GM21360 (cell line): ENCODE data around the gene ASTN2.
"Not testable (repeated sequence)": the region's sequence is repeated elsewhere in the genome, so short reads cannot be mapped to it uniquely, and the experiment has no call there.

ENCODE experiments used
- ATAC-seq: cut with Tn5 transposase; IDR thresholded peaks from one replicate; pipeline ENCODE4 v1.9.1; 2021; ENCODE audit warnings: mild to moderate bottlenecking, moderate library complexity; ENCODE audit not compliant: unreplicated experiment

The ASTN2 gene

DNA sequence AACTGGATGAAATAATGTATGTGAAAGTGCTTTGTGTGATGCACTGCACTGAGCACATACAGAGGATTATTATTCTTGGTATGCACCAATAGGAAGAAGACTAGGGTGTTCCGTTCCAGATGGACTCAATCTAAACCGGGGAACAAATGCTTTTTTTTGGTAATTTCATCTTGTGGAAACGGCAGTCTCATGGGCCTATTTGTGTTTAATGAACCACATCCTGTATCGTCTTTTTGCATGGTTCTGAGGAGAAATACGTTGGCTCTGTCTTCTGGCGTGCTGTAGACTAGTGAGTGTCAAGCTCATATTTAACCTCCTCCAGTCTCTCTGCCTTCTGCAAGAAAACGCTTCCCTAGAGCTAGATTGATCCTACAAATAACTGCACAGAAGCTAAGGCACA, 697.7 kb downstream of the ASTN2 start:
- ATAC-seq = no peak

DNA sequence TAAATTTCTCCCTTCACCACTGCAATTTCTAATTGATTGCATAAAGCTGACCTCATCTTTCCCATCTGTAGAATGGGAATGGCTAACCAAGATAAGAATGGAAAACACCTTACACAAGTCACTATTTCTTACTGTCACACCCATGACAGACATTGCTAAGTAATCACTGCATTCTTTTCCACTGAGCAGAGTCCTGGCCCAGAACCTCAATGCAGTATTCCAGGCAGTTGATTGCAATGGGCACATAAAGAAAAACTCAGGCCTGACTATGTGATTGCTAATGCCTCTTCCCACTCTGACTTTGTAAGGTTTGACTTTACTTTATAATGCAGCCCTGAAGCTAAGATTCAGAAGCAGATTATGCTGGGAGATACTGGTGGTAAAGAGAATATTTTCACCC, 698.4 kb downstream of the ASTN2 start:
- no peak for ATAC-seq

DNA sequence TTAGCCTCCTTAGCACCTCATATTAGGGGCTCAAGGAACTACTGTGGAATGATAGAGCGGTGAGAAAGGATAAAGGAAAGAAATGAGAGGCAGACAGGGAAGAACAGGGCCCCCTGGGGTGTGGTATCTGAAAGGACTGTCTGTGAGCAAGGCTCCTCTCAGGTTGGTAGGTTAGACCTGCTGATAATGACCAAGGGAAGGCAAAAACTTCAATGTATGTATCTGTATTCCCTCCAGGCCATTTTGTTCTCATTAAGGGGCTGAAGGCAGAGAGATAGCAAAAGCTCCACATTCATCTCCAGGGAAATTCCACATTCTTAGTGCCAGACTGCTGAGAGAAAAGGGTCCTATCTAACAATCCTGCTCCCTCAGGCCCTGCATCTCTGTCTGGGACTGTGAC, 699.1 kb downstream of the ASTN2 start:
- no peak for ATAC-seq

DNA sequence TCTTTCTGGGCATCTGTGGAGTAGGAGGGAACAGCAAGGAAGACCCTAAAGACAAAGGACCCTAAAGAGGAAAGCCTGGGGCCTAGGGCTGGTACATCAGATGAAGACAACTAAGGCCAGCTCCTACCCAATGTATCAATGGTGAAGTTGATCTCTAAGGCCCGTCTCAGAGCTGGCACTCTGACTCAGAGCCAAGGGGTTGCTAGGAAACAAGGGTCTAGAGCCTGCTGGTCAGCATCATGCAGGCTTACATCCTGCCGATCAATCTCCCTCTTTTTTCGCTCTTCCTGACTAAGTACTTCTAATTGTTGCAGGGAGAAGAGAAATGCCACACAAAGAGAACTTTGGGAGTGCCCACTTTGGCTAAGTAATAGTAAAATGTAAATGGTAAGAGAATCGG, 701.6 kb downstream of the ASTN2 start:
- no peak for ATAC-seq

DNA sequence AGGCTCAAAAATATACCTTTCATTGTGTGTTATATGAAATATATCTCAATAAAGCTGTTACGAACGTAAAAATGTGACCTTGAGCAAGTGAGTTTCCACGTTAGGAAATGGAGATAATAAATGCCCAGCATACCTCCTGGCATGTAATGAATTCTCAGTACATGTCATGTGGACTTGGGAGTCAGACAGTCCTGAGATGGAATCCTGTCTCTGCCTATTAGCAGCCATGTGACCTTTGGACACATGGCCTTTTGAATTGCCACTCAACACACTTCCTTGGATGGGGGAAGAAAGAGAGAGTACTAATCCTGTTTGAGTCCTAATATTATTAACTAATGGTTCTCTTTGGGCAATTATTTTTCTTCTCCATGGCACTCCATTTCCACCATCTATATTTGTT, 702.1 kb downstream of the ASTN2 start:
- no peak for ATAC-seq

DNA sequence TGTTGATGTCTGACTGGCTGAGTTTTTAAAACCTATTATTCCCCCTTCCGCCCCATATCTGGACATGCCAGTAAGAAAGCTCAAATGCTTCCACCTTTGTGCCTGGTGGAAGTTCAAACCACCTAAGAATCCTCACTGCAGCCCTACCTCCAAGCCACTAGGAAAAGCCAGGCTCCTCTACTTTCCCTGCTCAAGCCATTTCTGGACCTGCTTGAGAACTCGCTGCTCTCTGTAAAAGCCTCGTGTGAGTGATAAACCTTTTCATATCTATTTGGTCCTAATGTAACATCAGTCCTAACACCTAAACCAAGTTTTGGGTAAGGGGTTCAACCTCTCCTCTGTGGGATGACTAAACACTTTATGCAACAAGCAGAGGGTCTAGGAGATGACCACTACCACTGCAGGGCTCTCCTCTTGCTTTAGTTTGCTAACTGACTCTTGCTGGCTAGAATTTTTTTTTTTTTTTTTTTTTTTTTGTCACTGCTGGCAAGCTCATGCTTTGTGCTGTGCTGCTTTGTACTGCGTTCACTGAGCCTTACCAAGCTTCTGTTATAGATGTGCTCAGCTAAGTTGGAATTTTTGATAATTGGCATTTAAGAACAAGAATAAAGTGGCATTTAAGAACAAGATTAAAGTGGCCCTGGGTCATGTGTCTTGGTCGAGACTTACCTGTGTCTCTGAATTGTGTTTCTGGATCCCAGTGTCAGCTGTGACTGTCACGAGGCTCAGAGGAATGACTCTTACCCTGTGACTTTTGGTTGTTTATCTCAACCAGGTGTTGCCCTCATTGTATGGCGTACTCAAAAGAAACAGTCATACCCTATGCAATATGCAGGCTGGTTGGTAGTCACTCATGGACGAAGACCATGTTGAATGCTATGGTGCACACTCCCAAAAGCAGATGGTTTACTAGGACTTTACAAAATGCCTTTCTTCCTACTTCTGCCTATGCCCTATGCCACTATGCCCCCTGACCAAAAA, 708.3 kb downstream of the ASTN2 start:
- ATAC-seq = no peak

DNA sequence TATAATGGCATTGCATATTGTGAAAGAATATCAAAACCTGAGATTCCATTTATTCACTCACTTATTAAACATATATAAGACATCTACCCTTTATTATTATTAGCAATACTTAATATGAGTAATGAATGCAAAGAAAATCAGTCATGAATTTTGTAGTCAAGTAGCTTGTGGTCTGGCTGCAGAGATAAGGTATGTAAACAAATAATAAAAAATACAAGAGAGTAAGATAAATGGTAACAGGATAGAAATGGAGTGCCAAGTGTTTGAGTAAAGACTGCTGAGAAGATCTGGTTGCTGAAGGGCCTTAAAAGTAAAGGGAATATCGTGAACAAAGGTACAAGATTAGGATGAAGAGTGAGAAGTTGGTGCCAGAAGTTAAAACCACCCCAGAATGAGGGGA, 709.3 kb downstream of the ASTN2 start:
- ATAC-seq = no peak

DNA sequence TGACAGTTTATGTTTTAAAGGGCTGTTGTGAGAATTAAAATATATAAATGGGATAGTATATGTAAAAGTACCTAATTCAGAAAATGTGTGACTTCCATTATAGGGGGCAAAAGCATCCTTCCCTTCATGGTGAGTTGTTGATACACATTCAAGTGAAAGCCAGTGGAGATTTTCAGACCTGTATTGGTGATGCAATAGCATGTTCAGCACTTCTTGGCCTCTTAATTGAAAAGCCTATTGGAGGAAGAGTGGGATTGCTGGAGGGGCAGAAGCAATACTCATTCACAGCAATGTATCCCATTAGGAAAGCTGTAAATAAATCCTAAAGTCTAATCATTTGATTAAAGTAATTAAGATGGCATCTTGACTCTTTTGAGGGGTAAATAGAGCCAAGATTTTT, 710.4 kb downstream of the ASTN2 start:
- no peak for ATAC-seq

DNA sequence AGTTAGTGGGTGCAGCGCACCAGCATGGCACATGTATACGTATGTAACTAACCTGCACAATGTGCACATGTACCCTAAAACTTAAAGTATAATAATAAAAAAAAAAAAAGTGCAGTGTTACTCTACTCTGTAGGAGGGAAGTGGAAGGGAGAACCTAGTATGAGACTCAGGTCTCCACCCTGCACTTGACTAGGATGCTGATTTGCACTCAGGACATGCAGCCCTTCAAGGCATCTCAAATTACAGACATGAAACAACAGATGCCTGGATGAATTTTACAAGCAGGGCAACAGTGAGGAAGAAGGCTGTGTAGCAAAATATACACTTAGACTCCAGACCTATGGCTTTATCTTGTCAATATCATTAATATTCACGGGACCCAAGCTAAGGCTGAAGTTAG, 711.2 kb downstream of the ASTN2 start:
- no peak for ATAC-seq

DNA sequence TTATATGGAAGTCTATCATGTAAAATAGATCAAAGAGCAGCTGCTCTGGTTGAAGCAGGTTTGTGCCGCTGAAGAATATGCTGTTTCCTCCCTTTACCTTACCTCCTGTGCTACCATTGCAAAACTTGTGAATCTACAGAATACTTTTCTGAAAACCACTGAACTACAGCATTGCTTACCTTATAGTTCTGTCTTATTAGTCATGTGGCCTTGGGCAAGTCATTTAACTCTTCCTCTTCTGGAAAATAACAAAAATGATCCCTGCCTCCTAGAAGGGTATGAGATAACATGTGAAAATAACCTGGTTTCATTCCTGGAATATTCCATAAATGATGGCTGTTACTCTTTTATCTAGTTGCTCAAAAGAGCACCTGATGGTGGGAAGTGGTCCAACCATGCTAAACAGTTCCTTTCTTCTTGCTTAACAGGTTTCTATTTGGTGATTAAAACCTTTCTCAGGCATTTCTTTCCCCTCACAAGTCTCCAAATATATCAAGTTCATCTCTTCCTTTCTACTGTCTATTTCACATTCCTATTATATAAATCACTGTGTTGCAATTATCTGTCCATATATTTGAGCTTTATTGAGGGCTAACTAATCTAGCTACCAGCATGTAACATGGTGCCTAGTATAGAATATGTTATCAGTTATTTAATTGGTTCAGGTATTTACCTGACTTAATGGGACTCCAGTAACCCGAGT, 712.8 kb downstream of the ASTN2 start:
- ATAC-seq = no peak

DNA sequence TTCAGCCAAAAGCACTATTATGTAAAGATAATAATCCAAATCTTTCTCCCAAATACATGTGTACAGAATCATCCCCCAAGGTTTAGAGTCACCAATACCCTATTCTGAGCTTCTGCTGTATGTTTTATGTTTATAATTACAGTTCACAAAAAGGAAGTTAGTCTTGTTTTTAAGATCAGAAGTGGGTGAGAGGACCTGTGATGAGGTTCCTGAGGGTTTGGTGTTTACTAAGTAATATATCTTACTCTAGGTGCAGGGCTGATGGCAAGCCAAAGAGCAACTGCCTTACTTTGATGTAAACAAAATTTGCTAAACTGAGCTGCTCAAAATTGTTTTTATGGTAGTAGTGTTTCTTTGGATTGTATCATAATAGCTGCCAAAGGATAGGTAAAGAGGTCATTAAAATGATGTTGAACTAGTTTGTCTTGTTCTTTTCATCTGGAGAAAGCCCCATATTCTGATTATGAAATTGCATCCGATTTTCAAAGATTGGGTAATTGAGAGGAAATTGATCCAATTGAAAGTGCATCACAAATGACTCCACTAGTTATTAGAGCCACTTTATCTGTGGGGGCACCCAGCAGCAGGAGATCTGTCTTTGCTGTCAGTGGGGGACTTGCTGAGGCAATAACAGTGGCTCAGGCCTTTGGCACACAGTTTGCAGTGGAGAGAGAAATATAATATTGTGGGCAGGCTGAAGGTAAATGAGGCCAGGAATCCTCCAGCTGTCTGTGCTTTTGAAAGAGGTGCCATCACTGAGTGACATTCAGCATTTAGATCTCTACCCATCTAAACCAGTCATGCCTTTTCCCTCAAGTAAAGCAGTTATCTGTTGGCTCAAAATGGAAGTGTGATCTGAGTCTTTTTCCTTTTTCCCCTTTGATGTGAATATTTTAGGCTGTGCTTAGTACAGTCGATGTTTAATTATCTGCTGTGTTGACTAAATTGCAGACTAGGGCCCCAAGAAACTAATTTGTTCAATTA, 713.7 kb downstream of the ASTN2 start:
- no peak for ATAC-seq

DNA sequence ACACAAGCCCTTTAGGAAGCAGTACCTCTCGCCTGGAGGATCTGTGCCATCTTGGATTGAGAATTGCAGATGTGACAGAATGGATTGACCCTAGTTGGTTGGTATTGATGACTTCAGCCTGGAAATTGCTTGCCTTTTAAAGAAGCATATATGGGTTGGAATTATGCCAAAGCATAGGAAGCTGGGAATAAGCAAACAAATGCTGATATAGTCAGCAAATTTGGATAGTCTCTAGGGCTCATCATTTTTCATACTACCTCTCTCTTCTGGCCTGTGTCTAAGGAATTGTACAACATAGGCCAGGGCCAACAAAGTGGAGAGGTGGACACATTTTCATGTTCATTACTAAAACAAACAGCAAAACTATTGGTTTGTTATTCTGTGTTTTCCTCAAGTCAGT, 714.6 kb downstream of the ASTN2 start:
- no peak for ATAC-seq

DNA sequence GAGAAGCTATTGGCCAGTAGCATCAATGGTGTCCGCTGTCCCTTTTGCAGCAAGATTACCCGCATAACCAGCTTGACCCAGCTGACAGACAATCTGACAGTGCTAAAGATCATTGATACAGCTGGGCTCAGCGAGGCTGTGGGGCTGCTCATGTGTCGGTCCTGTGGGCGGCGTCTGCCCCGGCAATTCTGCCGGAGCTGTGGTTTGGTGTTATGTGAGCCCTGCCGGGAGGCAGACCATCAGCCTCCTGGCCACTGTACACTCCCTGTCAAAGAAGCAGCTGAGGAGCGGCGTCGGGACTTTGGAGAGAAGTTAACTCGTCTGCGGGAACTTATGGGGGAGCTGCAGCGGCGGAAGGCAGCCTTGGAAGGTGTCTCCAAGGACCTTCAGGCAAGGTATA, 717.0 kb downstream of the ASTN2 start:
- no peak for ATAC-seq

DNA sequence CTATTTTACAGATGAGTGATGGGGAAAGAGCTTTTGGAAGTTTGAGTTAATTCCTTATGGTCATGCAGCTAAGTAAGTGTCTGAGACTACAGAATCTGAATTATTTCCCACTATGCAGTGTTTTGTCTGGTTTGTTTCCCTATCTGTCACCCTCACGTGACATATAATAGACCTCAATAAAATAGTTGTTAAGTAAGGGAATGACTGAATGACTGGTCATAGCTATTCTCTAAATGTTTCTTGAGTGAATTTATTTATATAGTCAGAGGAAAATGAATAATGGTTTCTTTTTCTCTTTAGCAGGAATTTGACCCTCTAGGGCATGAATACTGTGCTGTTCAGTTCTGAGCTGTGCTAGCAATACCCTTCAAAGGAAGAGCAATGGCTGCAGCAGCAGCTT, 717.5 kb downstream of the ASTN2 start:
- ATAC-seq = no peak

DNA sequence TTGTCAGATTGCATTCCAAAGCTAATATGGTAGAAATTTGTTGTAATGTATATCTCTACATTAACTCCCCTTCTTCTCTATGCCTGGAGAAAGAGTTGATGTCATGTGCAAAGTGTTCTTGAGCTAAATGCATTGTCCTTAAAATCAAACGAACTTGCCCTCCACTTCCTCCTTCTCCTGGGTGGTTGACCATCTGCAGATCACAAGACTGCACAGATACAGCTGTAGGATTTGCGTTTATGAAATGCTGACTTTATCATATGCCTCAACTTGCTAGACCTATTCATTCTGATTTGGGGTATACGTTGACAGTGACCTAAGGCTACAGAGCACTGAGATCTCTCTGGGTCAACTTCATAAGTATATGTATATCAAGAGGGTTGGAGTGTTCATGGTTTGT, 719.4 kb downstream of the ASTN2 start:
- ATAC-seq = no peak

DNA sequence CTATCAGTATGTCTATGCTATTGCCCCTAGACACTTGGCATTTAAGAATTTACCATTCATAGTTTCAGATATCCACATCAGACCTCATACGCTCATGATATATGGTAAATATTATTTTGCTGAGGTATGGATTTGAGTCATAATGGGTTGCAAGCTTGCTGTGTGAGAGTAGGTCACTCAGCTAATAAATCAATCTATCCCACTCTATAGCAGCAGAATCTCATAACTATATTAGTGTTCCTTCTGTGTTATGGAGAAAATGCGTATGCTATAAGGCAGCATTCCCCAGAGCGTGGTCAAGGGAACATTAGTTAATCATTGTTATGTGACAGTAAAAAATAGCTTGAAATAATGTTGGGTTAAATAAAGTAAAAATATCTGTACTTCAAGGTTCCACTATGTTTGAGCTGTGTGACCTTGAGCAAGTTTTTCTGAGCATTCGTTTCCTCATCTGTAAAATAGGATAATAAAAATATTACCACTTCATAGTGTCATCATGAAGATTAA, 720.0 kb downstream of the ASTN2 start:
- ATAC-seq = no peak

DNA sequence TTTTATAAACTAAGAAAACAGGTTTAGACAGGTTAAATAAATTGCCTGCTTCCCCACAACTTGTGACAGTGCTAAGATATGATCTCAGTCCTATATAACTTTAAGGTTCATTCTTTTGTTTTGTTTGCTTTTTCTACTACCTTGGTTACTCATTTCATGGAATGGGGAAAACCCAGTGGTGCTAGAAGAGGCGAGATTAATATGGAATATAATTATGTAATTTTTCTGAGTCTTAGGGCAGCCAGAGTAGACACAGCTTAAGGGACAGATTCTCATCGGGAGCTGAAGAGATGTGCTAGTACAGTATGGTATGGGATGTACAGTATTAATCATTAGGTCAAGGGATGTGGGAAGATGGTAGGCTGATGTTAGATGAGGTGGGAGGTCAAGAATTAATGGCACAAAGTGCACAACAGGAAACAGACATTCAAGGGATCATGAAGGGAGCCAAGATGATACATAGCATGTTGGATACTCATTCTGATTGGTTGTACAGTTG, 721.6 kb downstream of the ASTN2 start:
- ATAC-seq = no peak

DNA sequence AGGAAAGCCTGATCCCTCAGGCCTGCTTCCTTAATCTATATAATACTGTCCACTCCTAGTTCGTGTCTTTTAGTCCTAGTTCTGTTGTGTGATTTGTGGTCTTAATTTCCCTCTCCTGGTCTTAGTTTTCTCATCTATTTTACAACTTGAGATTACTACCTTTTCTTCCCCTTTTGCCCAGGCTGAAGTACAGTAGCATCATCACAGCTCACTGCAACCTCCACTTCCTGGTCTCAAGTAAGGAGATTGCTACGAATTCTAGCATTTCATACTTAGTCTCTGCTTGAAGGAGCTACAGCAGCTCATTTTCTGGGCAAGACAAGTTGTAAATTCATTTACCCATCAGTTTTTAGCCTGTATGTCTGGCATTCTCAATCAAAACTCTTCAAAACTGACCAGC, 722.2 kb downstream of the ASTN2 start:
- no peak for ATAC-seq

DNA sequence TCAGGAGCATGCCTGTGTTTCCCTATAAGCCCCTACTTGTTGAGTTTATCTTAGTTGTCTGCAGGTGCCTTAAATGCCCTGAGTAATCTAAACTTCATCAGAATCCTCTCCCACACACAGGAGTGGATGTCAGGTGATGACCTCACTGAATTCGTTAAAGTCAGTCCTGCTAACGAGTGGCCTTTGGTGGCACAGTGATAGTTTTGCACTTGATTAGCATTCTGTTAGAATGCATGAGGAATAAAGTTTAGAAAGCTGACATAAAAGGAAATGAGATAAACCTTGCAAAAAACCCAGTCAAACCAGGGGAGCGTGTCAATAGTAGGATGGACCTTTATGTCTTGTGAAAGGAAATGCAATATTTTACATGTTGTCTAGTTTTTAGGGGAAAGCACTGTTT, 723.2 kb downstream of the ASTN2 start:
- ATAC-seq = no peak

DNA sequence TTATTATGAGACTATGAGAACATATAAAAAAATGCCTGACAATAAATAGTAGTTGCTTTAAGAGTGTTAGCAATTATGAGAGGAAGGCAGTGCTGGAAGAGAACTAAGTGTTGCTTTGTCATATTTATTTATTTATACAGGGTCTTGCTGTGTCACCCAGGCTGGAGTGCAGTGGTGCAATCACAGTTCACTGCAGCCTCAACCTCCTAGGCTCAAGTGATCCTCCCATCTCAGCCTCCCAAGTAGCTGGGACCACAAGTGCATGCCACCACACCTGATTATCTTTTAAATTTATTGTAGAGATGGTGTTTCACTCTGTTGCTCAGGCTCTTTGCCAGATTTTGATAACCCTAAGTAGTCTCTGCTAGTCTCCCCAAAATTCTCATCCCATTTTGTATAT, 724.1 kb downstream of the ASTN2 start:
- not testable (repeated sequence) for ATAC-seq
